ENCODE measurements around the gene SVIL.
"Not testable (repeated sequence)": the region's sequence is repeated elsewhere in the genome, so short reads cannot be mapped to it uniquely, and the experiment has no call there.

SVIL gene

DNA sequence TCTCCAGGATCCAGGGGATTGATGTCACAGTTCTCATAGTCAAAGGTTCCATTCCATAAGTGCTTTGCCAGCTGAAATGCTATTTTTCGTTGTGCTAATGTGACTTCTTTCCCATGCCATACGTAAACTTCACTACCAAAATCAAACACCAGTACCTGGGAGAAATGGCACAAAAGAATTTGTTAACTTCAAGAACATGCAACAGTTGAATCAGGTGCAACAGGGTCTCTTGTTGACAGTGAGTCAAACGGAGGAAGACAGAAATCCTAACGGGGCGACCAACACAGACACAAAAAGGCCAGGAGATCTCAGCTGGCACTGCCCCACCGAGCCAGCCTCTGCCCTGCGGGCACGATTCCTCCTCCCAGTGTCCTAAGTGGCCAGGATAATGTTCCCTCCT lies 150.1 kb downstream of the SVIL start:
- not testable (repeated sequence) for DNase-seq

DNA sequence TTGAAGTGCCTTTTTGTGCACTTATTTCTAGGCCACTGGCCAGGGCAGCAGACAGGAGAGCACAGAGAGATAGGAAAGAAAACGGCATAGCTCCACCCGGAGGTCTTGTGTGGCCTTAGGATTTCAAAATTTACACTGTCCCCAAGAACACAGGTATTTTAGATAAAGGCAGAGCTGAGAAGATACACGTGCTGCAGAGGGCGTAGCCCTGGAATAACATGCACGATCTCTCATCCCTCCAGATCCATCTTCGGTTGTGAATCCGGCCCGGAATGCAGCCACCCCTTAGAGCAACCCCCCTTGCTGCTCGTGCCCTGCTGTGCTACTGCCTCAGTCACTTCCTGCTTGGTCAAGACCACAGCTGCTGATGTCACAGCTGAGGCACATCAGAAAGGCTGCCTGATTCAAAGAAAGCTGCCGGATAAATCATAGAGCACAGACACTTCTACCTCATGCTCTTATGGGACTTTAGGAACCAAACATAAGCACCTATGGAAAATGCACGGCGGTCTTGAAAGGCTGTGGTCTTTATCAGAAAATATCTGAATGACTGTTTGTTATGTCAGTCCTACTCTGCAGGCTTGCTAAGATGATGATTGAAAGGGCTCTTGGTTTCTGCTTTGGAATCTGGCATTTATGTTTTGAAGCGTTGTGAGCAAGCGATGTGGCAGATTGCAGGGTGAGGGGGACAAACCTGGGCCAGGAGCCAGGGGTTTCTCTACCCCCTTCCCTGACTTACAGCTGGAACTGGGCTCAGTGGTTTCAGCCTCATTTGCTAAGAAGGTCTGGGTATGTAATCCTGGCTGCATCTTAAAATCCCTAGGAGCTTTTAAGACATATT lies 152.0 kb downstream of the SVIL start:
- peak in 1 of 5 experiments; percentile 67 for DNase-seq

DNA sequence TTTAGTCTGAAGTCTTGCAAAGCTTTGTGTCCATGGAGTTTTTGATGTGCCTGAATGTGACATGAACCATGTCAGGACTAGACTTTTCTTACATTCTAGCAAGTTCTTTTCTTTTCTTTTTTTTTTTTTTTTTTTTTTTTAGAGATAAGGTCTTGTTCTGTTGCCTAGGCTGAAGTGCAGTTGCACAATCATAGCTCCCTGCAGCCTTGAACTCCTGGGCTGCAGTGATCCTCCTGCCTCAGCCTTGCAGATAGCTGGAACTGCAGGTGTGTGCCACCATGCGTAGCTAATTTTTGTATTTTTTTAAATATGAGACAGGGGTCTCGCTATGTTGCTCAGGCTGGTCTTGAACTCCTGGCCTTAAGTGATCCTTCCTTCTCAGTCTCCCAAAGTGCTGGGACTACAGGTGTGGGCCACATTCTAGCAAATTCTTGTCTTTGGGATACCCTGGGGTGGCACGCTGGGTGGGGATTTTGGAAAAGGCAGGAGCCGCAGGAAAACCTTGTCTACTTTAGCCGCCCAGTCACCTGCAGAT lies 152.8 kb downstream of the SVIL start:
- no peak for DNase-seq

- no peak for DNase-seq
Measured at GRCh38 chr10:29479981-29480954, 154.5 kb downstream of the SVIL start.

DNA sequence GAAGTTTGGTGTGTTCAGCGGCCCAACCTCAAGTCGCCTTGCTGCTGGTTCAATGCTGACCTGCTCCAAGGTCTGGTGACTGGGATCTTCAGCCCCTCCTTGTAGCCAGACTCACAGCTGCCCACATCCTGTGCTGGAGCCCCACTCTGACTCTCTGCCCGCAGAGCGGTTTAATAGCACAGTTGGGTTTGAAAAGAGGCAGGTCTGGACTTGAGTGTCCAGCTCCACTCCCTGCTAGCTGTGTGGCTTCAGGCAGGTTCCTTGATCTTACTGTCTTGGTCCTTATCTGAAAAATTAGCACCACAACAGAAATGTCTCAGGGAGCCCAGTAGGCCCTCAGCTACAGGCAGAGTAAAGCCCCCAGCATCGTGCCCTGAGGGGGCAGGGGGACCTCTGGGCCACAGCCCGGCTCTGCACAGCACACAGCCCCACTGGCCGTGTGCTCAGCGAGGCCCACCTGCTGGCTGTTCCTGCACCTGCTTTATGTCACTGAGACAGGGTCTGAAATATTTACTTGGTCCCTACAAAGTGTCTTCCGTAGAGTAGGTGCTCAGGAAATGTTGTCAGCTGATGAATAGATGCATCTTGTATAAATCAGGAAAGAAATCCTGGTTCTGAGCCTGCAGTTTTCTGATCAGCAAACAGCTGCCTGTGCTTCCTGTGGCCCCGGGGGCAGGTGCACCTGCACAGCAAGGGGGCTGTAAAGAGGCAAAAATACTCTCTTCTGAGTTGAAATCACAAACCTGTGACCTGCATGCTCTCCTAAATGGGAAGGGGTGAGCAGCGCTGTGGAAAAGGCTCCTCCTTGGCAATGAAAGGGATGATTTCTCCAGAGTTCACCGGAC lies 155.5 kb downstream of the SVIL start:
- DNase-seq: peak in 1 of 5 experiments; percentile 34

- no peak for DNase-seq
Measured at GRCh38 chr10:29473406-29474100, 161.2 kb downstream of the SVIL start.

DNA sequence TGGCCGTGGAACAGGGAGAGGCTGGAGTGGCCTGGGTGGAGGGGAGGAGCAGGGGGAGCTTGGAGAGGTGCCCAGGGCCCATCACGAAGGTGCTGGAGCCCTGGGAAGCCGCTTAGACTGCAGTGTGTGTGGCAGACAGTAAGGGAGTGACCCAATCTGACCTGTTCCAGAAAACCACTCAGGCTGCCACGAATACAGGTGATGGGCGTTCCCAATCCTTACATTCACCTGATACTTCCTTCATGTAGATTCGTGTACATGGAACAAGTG lies 161.7 kb downstream of the SVIL start:
- no peak for DNase-seq

DNA sequence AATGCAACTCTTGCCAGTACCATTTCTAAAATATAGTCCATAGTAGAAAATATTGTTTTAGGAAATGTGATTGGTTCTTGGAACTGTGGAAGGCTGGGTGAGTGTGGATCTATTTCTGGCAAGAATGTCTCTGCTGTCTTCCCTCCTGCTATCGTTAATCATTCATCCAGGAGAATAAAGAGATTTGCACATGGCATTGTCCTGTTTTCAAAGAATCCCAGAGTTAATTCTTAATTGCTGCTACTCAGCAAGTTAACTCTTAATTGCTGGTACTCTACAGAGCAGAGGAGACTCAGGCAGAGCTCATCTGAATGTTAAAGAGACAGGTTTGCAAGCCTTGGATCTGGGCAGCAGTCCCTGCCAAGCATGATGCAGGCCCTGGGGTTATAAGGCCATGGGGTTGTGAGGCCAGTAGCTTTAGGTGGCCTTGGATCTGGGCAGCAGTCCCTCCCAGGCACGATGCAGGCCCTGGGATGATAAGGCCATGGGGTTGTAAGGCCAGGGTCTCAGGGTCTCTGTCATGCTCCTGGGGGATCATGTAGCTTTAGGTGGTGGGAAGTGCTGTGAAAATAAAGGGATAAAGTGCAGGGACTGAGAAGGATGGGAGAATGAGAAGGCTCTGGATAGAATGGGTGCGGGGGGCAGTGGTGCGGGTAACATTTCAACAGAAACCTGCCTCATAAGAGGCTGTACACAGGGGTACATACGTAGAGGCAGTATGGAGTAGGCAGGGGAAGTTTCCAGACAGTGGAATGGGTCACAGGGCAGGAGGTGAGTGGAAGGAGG lies 162.3 kb downstream of the SVIL start:
- DNase-seq: no peak

DNA sequence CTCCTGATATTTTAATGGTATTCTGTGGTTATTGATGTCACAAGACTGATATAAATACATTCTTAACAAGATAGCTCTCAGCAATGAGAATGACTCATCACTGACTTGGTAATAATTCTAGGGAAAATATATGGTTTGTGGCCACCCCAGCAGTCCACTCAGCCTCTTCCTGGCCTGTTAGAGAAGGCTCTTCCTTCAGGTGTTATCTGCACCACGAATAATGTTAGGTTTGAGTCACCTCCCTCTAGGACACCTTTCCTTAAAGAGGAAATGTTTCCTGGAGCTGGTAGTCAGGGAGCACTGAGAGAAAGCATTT lies 163.3 kb downstream of the SVIL start:
- peak in 1 of 5 experiments; percentile 67 for DNase-seq

GRCh38 chr10:29470843-29471543 lies 163.8 kb downstream of the SVIL start:
- no peak for DNase-seq

GRCh38 chr10:29470355-29470705 lies 164.4 kb downstream of the SVIL start:
- no peak for DNase-seq

- DNase-seq: no peak
Measured at GRCh38 chr10:29469481-29470354, 165.1 kb downstream of the SVIL start.

- no peak for DNase-seq
Measured at GRCh38 chr10:29465384-29465783, 169.4 kb downstream of the SVIL start.

DNA sequence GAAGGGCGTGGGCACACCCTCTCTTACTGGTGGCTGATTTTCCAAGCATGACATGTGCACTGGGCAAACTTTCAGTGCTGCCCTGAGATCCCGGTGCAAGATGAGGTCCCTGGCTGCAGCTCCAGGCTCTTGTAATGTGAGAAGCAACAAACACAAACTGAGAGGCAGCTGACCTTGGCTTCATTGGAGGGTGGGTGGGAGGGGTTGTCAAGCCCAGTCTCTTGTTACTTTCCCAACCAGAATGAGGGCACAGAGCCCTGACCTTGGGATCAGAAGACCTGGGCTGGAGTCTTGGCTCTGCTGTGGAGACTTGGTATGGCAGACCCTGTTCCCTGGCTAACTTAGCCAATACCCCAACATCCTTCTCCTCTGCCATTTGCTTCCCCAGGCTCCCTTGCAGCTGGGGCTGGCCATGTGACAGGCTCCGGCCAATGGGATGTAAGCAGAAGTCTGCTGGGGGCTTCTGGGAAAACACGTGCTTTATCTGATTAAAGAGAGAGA lies 170.1 kb downstream of the SVIL start:
- DNase-seq: not testable (repeated sequence)

DNA sequence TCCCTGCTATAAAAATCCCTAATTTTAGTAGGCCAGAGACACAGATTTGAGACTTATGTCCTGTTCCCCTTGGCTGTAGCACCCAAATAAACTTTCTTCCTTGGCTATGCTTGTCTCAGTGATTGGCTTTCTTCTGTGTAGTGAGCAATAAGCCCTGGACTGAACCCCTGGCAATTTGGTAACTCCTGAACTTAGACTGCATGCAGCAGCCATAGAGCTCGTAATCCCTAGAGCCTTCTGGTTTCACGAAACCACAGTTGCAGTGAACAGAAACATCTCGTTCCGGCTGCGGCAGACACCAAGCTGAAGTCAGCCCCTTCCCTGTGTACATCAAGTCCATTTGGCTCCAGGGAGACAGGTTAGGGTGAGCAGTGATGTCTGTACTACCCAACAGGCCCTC lies 173.7 kb downstream of the SVIL start:
- DNase-seq: no peak

- not testable (repeated sequence) for DNase-seq
Measured at GRCh38 chr10:29458190-29458589, 176.6 kb downstream of the SVIL start.

DNA sequence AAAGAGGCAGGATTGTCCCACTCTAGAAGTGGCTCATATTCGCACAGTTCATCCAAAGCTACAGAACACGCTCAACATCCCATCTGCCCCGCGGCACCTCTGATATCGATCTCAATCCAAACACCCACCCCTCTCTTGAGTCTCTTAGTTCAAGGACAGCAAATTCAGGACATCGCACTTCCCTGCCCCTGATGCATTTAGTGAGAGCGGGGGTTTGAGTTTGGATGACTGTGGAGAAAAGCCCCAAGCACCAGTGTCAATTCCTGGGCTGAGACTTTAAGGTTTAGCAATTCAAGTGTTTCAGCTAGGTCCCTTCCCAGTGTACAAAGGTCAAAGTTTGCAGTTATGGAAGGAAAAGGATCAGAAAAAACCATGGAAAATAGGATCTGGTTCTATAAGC lies 179.7 kb downstream of the SVIL start:
- no peak for DNase-seq

DNA sequence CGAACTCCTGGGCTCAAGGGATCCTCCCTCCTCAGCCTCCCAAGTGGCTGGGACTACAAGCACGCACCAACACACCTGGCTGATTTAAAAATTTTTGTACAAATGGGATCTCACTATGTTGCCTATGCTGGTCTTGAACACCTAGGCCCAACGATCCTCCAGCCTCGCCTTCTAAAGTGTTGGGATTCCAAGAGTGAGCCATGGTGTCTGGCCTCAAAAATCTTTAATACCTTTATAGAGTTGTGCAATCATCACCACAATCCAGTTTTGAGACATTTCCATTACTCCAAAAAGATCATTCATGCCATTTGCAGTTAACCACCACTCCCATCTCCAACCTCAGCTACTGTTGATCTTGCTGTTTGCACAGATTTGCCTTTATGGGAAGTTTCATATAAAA lies 180.5 kb downstream of the SVIL start:
- DNase-seq: no peak

GRCh38 chr10:29452546-29452945 lies 182.2 kb downstream of the SVIL start:
- DNase-seq: no peak

DNA sequence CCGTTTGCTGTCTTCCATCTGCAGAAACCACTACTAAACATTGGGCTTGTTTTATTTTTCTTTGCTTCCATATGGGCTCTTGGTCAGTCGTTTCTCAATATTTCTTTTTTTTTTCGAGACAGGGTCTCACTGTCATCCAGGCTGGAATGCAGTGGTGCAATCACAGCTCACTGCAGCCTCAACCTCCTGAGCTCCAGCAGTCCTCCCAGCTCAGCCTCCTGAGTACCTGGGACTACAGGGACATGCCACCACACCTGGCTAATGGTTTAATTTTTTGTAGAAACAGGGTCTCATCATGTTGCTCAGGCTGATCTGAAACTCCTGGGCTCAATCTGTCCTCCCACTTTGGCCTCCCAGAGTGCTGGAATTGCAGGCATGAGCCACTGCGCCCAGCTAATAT lies 182.8 kb downstream of the SVIL start:
- no peak for DNase-seq

Measured in T-helper 2 cell (primary cell).